Activated T-helper 9 cell treated with anti-CD3 and anti-CD28 coated beads, Interleukin-2, amount 50 U/mL, for 16 hours (primary cell): ENCODE results near the gene MAP1LC3B2.
"Not testable (repeated sequence)": the region's sequence is repeated elsewhere in the genome, so short reads cannot be mapped to it uniquely, and the experiment has no call there.

Source experiments
- DNase-seq: peaks from one replicate; pipeline ENCODE4 v3.0.0-alpha.2; 2020; ENCODE audit warnings: low read depth

The MAP1LC3B2 gene

DNA sequence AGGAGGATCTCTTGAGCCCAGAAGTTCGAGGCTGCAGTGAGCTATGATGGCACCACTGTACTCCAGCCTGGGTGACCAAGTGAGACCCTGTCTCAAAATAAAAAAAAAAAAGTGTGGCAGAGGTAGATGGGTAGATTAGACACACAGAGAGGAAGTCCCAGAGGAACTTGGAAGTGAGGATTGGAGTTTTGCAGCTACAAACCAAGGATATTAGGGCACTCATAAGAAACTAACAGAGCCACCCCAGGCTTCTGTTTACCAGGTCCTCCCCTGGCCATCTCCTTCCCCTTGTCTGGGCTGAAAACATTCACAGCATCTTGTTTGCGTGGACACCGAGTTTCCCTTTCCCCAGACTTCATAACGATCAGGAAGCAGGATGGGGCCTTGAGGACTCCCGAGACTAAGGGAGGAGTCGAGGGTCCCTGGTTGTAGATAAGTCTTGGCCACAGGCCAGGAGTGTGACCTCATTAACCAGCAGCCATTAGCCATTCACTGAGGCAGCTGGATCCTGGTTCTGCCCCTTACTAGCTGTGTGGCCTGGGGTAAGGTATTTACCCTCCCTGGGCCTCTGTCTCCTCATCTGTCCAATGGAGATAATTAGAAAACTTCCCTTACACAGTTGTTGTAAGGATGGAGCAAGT, 2.1 kb downstream of the MAP1LC3B2 start:
- DNase-seq: no peak

GRCh38 chr12:116562090-116562489, 2.9 kb downstream of the MAP1LC3B2 start:
- no peak for DNase-seq

DNA sequence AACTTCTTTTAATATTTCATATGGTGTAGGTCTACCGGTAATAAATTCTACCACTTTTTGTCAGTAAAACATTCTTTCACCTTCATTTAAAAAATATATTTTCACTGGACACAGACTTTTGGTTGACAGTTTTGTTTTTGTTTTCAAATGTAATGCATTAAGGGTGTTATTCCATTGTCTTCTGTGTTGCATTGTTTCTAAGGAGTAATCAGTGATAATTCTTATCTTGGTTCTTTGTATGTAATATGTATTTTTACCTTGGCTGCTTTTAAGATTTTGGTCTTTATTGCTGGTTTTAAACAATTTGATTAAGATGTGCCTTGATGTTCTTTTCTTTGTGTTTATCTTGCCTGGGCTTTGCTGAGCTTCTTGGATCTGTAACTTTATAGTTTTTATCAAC, 4.1 kb downstream of the MAP1LC3B2 start:
- no peak for DNase-seq

- DNase-seq: no peak
Observed at GRCh38 chr12:116564080-116564479, 4.9 kb downstream of the MAP1LC3B2 start.

GRCh38 chr12:116565221-116565620, 6.0 kb downstream of the MAP1LC3B2 start:
- DNase-seq: not testable (repeated sequence)

DNA sequence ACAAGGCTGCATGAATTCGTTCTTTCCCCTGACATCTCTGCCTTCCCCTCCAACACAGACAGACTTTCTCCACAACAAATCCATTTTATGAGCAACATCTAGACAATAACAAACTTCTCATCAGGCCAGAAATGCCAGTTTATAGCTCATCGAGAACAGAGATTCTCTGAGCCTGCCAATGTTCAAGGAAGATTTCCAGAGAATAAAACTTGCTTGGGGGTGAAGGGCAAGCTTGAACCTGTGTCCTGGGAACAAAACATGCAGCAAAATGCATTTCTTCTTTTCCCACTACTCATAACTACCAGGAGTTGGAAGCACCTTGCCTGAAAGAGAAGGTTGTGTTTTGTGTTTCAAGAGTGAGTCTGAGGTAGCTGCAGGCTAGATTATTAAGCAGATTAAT, 6.8 kb downstream of the MAP1LC3B2 start:
- DNase-seq: no peak

GRCh38 chr12:116568203-116568602, 9.0 kb downstream of the MAP1LC3B2 start:
- DNase-seq: no peak

DNA sequence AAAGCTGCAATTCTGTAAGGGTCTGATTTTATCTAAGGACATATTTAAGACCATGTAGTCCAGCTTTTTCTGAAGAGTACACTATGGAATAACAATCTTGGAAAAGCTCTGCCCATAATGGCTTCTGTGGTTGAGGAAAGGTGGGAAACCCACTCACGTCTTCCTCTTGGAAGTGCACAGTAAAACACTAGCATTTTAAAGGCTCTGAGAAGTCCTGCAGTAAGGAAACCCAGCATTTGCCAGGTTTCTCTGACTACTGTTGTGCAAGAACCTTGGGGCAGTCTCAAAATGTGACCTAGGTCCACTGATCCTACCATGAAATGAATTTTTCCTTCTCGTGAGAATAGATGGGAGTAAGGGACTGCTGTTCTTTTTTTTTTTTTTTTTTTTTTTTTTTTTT, 11.9 kb downstream of the MAP1LC3B2 start:
- no peak for DNase-seq

DNA sequence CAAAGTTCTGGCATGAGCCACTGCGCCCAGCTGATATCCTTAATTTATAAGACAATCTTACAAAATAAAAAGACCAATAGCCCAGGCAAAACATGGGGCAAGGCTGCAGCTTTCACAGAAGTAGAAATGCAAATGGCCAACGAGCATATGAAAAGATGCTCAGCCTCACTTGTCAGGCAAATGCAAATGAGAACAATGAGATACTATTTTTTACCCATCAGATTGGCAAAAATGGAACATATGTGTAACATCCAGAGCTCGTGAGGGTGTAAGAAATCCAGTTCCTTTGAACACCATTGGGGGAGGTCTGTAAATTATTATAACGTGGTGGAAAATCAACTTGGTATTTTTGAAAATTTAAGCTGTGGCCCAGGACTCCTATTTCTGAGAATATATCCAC, 14.6 kb downstream of the MAP1LC3B2 start:
- no peak for DNase-seq

- DNase-seq: not testable (repeated sequence)
Observed at GRCh38 chr12:116575754-116576153, 16.6 kb downstream of the MAP1LC3B2 start.

DNA sequence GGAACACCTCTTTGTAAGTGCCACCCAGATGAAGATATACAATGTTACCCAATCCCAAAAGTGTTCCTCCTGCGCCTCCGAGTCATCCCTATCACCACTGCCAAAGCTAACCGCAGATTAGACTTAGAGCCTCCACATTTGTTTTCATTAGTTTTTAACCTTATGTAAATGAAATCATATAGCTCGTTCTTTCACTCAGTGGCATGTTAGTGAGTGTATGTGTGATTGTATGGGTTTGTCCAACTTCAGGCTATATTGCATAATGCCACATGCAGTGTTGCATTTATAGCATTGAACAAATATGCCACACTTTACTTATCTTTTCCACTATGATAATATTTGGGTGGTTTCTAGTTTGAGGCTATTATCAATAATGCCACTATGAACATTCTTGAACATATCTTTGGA, 18.0 kb downstream of the MAP1LC3B2 start:
- no peak for DNase-seq

GRCh38 chr12:116578051-116578450, 18.9 kb downstream of the MAP1LC3B2 start:
- DNase-seq: no peak

DNA sequence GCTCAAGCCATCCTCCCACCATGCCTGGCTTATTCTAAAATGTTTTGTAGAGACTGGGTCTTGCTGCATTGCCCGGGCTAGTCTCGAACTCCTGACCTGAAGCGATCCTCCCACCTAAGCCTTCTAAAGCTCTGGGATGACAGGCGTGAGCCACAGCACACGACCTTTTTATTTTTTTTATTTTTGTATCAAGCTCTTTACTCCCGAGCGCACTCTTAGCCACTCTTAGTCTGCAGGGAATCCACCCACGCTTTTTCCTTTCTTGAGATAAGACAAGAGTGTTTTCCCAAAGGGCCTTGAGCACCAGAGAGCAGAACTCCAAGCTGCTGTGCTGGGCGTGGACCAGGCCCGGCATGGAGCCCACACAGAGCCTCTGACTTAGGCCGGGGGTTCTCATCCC, 23.4 kb downstream of the MAP1LC3B2 start:
- no peak for DNase-seq

DNA sequence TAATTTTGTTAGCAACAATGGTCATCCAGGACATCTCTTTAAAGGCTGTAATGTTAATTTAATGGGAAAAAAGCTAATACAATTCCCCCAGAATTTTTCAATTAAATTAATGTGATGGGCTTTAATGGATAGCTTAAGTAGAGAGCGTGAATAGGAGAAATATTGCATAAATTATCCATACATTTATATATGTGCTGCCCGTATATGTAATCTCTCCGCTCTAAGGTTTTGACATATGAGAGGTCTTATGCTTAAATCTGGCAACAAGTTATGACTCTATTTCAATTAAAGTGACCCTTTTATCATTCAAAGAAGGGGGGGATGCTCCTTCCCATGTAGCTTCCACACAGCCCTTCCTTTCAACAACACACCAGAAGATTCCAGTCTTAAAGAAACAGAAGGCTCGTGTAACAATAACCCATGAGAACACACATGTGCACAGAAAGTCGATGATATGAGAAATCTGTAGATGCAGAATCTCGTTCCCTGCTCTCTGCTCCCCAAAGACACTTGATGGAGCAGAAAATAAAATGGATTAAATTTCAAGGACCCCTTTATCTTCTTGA, 24.0 kb downstream of the MAP1LC3B2 start:
- no peak for DNase-seq

- no peak for DNase-seq
Observed at GRCh38 chr12:116587270-116587669, 28.1 kb downstream of the MAP1LC3B2 start.

GRCh38 chr12:116588390-116589028, 29.3 kb downstream of the MAP1LC3B2 start:
- no peak for DNase-seq

- DNase-seq: no peak
Observed at GRCh38 chr12:116589581-116589980, 30.4 kb downstream of the MAP1LC3B2 start.

DNA sequence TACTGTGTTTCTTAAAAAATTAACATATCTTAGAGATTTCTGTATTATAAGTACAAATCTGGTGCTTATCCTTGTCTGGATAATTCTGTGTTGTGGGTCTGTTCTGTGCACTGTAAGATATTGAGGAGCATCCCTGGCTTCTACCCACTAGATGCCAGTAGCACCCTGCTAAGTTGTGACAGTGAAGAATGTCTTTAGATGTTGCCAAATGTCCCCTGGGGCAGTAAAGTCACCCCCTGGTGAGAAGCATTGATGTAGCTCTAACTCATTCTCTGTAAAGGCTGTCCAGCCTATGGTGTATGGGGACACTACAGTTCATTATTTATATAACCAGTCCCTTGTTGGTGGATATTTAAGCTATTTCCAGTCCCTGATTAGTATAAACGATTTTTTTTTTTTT, 31.4 kb downstream of the MAP1LC3B2 start:
- no peak for DNase-seq

GRCh38 chr12:116591855-116592637, 32.9 kb downstream of the MAP1LC3B2 start:
- DNase-seq: no peak

GRCh38 chr12:116592731-116593130, 33.5 kb downstream of the MAP1LC3B2 start:
- DNase-seq: no peak

GRCh38 chr12:116594325-116595038, 35.3 kb downstream of the MAP1LC3B2 start:
- DNase-seq: no peak

DNA sequence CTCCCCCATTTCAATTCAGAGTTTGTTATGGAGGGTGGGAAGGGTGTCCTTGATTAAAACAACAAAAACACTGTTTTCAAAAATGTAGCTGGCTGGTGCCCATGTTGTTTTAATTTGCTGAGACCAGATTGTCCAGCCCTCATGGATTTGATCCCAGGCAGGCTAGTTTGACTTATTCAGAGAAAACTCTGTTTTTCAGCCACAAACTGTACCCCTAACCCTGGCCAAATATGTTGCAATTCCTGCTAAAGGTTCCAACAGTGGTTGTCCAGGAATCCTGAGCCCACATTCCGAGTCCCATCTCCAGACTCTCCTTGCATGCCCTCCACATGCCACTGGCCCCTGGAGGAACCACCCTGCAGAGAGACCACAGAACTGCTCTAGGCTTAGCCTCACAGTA, 36.0 kb downstream of the MAP1LC3B2 start:
- no peak for DNase-seq
